ENCODE results near the gene RSPH1. TPM values are rescaled to one million over a fixed set of nuclear protein-coding genes. Genes with fewer than 3 reads are reported as not detected.

The RSPH1 gene
- total RNA-seq, 8 experiments from 2014 or later, result 0.28 to 39.3 (median 1.5) TPM; not detected in 2

- 0 to 100% (median 44%) methylated on average over 1 to 3 of the region's 3 CpGs; no CpG with 5 or more reads in 2 of the 10 experiments for WGBS, 10 experiments
- Histone ChIP-seq H3K4me1 (replicated peaks in 1 of 2) (peaks cover 3 to 17% of the 10 kb centered on the region in 2 donors), H3K4me3 (no peak overlapping the region), H3K27ac (no peak overlapping the region)
- no peak for ATAC-seq (replicated peaks in 6 of 8)
- in situ Hi-C loops (cut with MboI; ENCODE audit: low pct_unique_long_range_greater_than_20kb in 2 of 9, low sequenced_read_pairs in 9 of 9, unreplicated experiment in 9 of 9), result no loop called here
These were observed 9.2 kb upstream of the RSPH1 start for GRCh38 chr21:42505090-42505726.

- in situ Hi-C loops (cut with MboI; ENCODE audit: low pct_unique_long_range_greater_than_20kb in 2 of 9, low sequenced_read_pairs in 9 of 9, unreplicated experiment in 9 of 9), result no loop called here
- 40 to 100% (median 94%) methylated on average over 1 to 4 of the region's 4 CpGs; no CpG with 5 or more reads in 1 of the 10 experiments for WGBS, 10 experiments
These were observed 7.7 kb upstream of the RSPH1 start for GRCh38 chr21:42503711-42504110.

GRCh38 chr21:42500736-42501135 lies 4.7 kb upstream of the RSPH1 start:
- no peak overlapping the region for H3K27ac ChIP-seq
- WGBS, 10 experiments, result 0 to 100% (median 69%) methylated on average over 1 to 5 of the region's 5 CpGs
- in situ Hi-C loops (cut with MboI; ENCODE audit: low pct_unique_long_range_greater_than_20kb in 2 of 9, low sequenced_read_pairs in 9 of 9, unreplicated experiment in 9 of 9), result no loop called here
- ATAC-seq (replicated peaks in 6 of 8), result no peak
- no peak overlapping the region for H3K4me3 ChIP-seq
- peaks cover 15 to 18% of the 10 kb centered on the region in 2 donors for H3K4me1 ChIP-seq (replicated peaks in 1 of 2)

More at GRCh38 chr21:42503711-42504110, 7.7 kb upstream of the RSPH1 start:
- no peak for ATAC-seq (replicated peaks in 6 of 8)
- Histone ChIP-seq H3K27ac (no peak overlapping the region), H3K4me1 (replicated peaks in 1 of 2) (peaks cover 11 to 15% of the 10 kb centered on the region in 2 donors), H3K4me3 (no peak overlapping the region)

- Histone ChIP-seq H3K4me1 (replicated peaks in 1 of 2) (peaks cover 18 to 20% of the 10 kb centered on the region in 2 donors), H3K4me3 (no peak overlapping the region), H3K27ac (no peak overlapping the region)
- no peak for ATAC-seq (replicated peaks in 6 of 8)
- WGBS, 10 experiments, result 29 to 95% (median 65%) methylated on average over 3 to 4 of the region's 4 CpGs; no CpG with 5 or more reads in 1 of the 10 experiments
- in situ Hi-C loops (cut with MboI; ENCODE audit: low pct_unique_long_range_greater_than_20kb in 2 of 9, low sequenced_read_pairs in 9 of 9, unreplicated experiment in 9 of 9), result no loop called here
These were observed 4.2 kb upstream of the RSPH1 start for GRCh38 chr21:42500225-42500624.

- in situ Hi-C loops (cut with MboI; ENCODE audit: low pct_unique_long_range_greater_than_20kb in 2 of 9, low sequenced_read_pairs in 9 of 9, unreplicated experiment in 9 of 9), result no loop called here
- Histone ChIP-seq H3K27ac (peak overlapping the region; percentile 40 to 64), H3K4me3 (peak overlapping the region in 1 of 5 donors; percentile 6), H3K4me1 (replicated peaks in 1 of 2) (peaks cover 19 to 20% of the 10 kb centered on the region in 2 donors)
- peak in 1 of 8 experiments; percentile 7 for ATAC-seq (replicated peaks in 6 of 8)
- 23 to 91% (median 45%) methylated on average over 1 to 11 of the region's 15 CpGs; no CpG with 5 or more reads in 1 of the 10 experiments for WGBS, 10 experiments
These were observed 3.6 kb upstream of the RSPH1 start for GRCh38 chr21:42499444-42500112.

GRCh38 chr21:42498012-42498411 lies 2.0 kb upstream of the RSPH1 start:
- H3K4me3 ChIP-seq, result no peak overlapping the region
- no peak for ATAC-seq (replicated peaks in 6 of 8)
- 21 to 100% (median 78%) methylated on average over 2 to 5 of the region's 5 CpGs for WGBS, 10 experiments
- H3K27ac ChIP-seq, result no peak overlapping the region
- peaks cover 19 to 20% of the 10 kb centered on the region in 2 donors for H3K4me1 ChIP-seq (replicated peaks in 1 of 2)
- in situ Hi-C loops (cut with MboI; ENCODE audit: low pct_unique_long_range_greater_than_20kb in 2 of 9, low sequenced_read_pairs in 9 of 9, unreplicated experiment in 9 of 9), result no loop called here

GRCh38 chr21:42496839-42497202 lies 797 bp upstream of the RSPH1 start:
- peak overlapping the region; percentile 76 to 86 for H3K27ac ChIP-seq
- H3K4me3 ChIP-seq, result peak overlapping the region; percentile 36 to 54 (median 48)
- in situ Hi-C loops (cut with MboI; ENCODE audit: low pct_unique_long_range_greater_than_20kb in 2 of 9, low sequenced_read_pairs in 9 of 9, unreplicated experiment in 9 of 9), result no loop called here
- H3K4me1 ChIP-seq (replicated peaks in 1 of 2), result peaks cover 19 to 20% of the 10 kb centered on the region in 2 donors
- peak; percentile 2 to 11 (median 3) for ATAC-seq (replicated peaks in 6 of 8)
- WGBS, 10 experiments, result 0 to 10% (median 7%) methylated on average over 2 to 12 of the region's 19 CpGs; no CpG with 5 or more reads in 6 of the 10 experiments

- Histone ChIP-seq H3K4me3 (peak overlapping the region; percentile 35 to 48 (median 41)), H3K27ac (no peak overlapping the region), H3K4me1 (replicated peaks in 1 of 2) (peaks cover 19 to 20% of the 10 kb centered on the region in 2 donors)
- in situ Hi-C loops (cut with MboI; ENCODE audit: low pct_unique_long_range_greater_than_20kb in 2 of 9, low sequenced_read_pairs in 9 of 9, unreplicated experiment in 9 of 9), result no loop called here
- ATAC-seq (replicated peaks in 6 of 8), result peak in 1 of 8 experiments; percentile 10
- 0 to 5% (median 0%) methylated on average over 2 to 8 of the region's 18 CpGs; no CpG with 5 or more reads in 4 of the 10 experiments for WGBS, 10 experiments
These were observed 282 bp downstream of the RSPH1 start for GRCh38 chr21:42495765-42496119.

- H3K4me3 ChIP-seq, result peak overlapping the region in 1 of 5 donors; percentile 48
- in situ Hi-C loops (cut with MboI; ENCODE audit: low pct_unique_long_range_greater_than_20kb in 2 of 9, low sequenced_read_pairs in 9 of 9, unreplicated experiment in 9 of 9), result no loop called here
These were observed 997 bp downstream of the RSPH1 start for GRCh38 chr21:42495027-42495426.

GRCh38 chr21:42493109-42494060 lies 2.6 kb downstream of the RSPH1 start:
- no peak for ATAC-seq (replicated peaks in 6 of 8)
- WGBS, 10 experiments, result 23 to 93% (median 73%) methylated on average over 2 to 8 of the region's 13 CpGs
- no peak overlapping the region for H3K4me3 ChIP-seq
- in situ Hi-C loops (cut with MboI; ENCODE audit: low pct_unique_long_range_greater_than_20kb in 2 of 9, low sequenced_read_pairs in 9 of 9, unreplicated experiment in 9 of 9), result no loop called here
- no peak overlapping the region for H3K27ac ChIP-seq
- peaks cover 8% of the 10 kb centered on the region in 2 donors for H3K4me1 ChIP-seq (replicated peaks in 1 of 2)

More at GRCh38 chr21:42495027-42495426, 997 bp downstream of the RSPH1 start:
- ATAC-seq (replicated peaks in 6 of 8), result no peak
- Histone ChIP-seq H3K4me1 (replicated peaks in 1 of 2) (peaks cover 18% of the 10 kb centered on the region in 2 donors), H3K27ac (no peak overlapping the region)
- 81 to 100% (median 100%) methylated on average over 1 to 3 of the region's 5 CpGs; no CpG with 5 or more reads in 5 of the 10 experiments for WGBS, 10 experiments

GRCh38 chr21:42492201-42492600 lies 3.8 kb downstream of the RSPH1 start:
- WGBS, 10 experiments, result 0 to 100% (median 89%) methylated on average over 1 to 7 of the region's 8 CpGs; no CpG with 5 or more reads in 3 of the 10 experiments
- Histone ChIP-seq H3K4me3 (no peak overlapping the region), H3K27ac (no peak overlapping the region), H3K4me1 (replicated peaks in 1 of 2) (peaks cover 6 to 7% of the 10 kb centered on the region in 2 donors)
- no peak for ATAC-seq (replicated peaks in 6 of 8)
- in situ Hi-C loops (cut with MboI; ENCODE audit: low pct_unique_long_range_greater_than_20kb in 2 of 9, low sequenced_read_pairs in 9 of 9, unreplicated experiment in 9 of 9), result no loop called here

GRCh38 chr21:42491328-42491727 lies 4.7 kb downstream of the RSPH1 start:
- H3K4me3 ChIP-seq, result no peak overlapping the region
- H3K27ac ChIP-seq, result no peak overlapping the region
- in situ Hi-C loops (cut with MboI; ENCODE audit: low pct_unique_long_range_greater_than_20kb in 2 of 9, low sequenced_read_pairs in 9 of 9, unreplicated experiment in 9 of 9), result no loop called here
- WGBS, 10 experiments, result 0 to 63% (median 15%) methylated on average over 1 of the region's 1 CpG; no CpG with 5 or more reads in 4 of the 10 experiments
- ATAC-seq (replicated peaks in 6 of 8), result no peak
- peaks cover 2 to 5% of the 10 kb centered on the region in 2 donors for H3K4me1 ChIP-seq (replicated peaks in 1 of 2)

- in situ Hi-C loops (cut with MboI; ENCODE audit: low pct_unique_long_range_greater_than_20kb in 2 of 9, low sequenced_read_pairs in 9 of 9, unreplicated experiment in 9 of 9), result no loop called here
- H3K27ac ChIP-seq, result no peak overlapping the region
These were observed 5.3 kb downstream of the RSPH1 start for GRCh38 chr21:42490720-42491119.

More at GRCh38 chr21:42490720-42491119, 5.3 kb downstream of the RSPH1 start:
- ATAC-seq (replicated peaks in 6 of 8), result no peak
- Histone ChIP-seq H3K4me3 (no peak overlapping the region), H3K4me1 (replicated peaks in 1 of 2) (peaks cover 2 to 5% of the 10 kb centered on the region in 2 donors)
